COLO829 (cell line): ENCODE measurements around the gene DST.

ENCODE experiments used
- DNase-seq: peaks from one replicate; pipeline ENCODE4 v3.0.0; 2012; ENCODE audit warnings: low spot score

DST gene

DNA sequence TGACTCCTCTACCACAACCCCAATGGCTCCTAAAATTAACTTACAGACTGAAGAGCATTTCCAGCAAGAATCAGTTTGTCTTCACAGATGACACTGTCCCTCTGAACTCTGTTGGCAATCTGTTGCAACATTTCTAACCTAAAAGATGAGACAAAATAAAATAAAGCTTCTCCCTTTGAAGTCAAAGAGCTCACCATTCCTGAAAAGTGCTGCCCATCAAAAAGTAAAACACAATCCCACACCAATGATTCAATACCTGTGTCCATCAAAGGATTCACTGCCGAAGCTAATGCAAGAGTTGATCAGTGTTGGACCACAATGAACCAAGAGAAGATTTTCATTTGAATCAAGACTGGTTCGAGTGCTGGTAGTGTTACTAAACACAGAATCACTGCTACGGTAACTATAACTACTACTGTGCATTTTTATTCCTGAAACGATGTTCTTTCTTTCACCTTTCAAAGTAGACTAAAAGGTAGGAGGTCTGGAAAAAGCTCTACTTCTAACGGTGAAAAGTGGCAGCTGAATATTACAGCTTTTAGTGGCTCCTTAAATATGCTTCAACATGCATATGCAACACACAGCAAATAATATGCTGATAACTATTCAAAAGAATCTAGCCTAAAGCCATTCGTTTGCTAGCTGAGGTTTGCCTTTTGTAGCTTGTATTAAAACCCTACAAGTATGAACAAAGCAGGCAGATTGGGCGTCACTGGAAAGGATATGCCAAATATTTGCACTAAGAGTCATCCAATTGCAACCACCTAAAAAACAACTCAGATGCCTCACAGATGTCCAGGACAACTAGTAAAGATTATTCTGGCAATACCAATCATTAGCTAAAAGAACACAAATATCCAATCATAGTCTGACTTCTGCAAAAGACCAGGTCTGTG, at the start of gene DST:
TSS of gene DST (minus strand) at position 524 of the 896 bp plus-strand sequence.
- DNase-seq, result peak; percentile 26

GRCh38 chr6:56691814-56692213, 49.1 kb upstream of the DST start:
- DNase-seq, result no peak

DNA sequence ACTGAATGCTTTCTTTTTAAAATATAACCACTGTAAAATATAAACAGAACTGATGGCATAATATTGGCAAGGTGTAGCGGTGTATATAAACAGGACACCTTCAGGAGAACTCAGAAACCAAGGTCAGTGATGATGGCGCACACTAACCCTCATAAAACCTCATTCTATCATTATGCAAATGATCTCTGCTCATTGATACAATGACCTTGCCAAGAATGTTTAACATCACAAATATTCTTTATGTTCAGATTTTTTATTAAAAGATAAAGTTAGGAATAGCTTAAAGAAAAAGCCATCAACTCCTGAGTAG, 48.6 kb upstream of the DST start:
- no peak for DNase-seq

DNA sequence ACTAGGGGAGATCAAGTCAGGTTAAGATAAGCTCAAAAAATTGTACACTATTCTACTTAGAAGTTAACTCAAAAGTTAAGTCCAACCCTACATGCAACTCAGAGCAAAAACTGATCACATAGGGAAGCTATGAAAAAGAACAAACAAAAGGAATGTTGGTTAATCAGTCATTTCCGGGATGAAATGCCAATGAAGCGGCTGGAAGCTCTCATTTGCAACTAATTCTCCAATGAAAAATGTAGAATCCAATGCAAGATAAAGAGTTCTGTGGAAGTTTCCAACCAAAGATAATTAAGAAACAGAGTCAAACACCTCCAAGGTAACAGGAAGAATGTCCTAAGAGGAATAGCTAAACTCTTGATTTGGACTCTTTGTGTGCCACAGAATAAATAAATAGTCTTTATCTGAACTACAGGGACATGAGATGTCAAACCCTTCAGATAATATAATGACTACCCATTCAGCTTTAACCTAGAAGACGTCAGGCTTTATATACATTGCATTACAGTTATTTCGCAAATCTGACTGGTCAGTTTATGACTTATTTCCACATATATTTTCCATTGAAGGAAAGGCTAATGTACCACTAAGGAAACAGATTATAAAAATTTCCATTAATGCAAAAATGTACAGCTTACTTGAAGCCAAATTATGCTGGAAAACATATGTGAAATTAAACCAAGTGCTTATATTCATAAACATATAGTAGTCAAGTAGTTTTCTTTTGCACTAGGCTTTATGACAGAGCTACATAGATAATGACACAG, 48.0 kb upstream of the DST start:
- no peak for DNase-seq

- DNase-seq, result no peak
Observed at GRCh38 chr6:56689663-56690062, 47.0 kb upstream of the DST start.

DNA sequence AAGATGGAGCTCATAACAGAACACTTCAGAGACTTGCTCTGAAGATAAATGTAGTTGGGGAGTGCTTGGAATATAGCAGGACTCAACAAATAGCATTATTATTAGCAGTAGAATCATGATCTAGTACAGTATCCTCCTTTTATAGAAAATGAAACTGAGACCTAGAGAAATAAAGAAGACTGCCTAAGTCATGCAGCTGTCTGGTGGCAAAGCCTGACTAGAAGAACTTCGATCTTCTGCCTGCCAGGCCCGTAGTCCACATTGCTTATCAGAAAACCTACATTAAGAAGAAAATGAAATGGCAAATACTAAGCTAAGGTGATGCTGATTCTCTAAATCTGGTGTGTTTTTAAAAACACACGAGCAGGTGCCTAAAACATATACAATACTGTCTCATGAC, 46.4 kb upstream of the DST start:
- DNase-seq, result no peak

- no peak for DNase-seq
Observed at GRCh38 chr6:56688521-56688920, 45.8 kb upstream of the DST start.

- DNase-seq, result no peak
Observed at GRCh38 chr6:56687551-56687950, 44.9 kb upstream of the DST start.

DNA sequence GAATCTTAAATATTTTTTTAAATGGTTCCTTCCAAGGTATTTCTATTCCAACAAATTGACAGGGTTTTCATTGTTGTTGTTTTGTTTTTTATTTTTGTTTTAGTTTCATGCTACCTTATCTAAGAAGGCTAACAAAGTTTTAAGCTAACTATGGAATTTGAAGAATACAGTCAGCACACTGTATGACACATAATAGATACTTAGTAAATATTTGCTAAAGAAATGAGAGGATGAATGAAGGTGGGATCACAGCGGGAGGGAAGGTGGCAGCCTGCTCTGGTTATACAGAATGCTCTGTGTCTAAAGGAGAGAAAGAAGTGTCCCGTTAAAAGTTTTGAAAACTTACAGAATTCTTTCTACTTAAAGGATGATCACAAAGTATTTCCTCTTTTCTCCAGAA, 43.7 kb upstream of the DST start:
- DNase-seq, result no peak

DNA sequence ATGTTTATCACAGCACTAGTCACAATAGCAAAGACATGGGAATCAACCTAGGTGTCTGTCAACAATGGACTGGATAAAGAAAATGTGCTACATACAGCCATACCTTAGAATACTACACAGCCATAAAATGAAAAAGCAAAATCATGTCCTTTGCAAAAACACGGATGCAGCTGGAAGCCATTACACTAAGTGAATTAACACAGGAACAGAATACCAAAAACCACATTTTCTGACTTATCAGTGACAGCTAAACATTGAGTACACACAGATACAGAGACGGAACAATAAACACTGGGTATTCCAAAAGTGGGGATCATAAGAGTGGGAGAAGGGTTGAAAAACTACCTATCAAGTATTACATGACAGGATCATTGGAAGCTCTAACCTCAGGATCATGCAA, 43.3 kb upstream of the DST start:
- no peak for DNase-seq

GRCh38 chr6:56685102-56685733, 42.5 kb upstream of the DST start:
- DNase-seq, result no peak

DNA sequence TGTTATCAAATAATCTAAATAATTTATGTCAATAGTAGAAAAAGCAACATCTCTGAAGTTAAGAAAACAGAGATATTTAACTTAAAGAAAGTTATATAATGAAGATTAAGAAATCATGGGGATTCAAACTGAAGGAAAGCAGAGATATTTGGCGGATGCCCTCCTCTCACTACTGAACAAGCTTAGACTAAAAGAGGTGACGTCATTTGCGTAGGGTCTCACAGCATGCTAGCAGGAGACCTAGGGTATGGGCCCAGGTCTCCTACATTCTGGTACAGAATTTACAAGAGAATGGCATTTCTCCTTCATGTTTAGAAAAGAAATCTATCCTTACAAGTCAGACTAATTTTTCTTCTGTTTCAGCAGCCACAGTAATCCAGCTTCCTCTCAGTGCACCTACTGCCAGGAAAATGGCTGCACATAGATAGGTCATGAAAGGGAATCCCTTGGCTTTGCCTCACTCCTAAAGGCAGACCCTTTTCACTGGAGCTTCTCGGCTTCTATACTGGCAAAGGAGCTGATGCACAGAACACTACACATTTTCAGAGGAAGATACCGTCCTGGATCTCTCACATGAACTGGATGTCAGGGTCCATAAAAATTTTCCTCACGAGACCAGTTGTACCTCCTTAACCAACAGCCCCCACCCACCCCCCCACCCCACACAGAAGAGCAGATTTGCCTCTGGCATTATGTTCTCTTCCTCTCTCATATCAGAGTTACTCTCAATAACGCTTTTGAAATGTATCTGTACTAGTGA, 41.8 kb upstream of the DST start:
- no peak for DNase-seq

- DNase-seq, result no peak
Observed at GRCh38 chr6:56683882-56684281, 41.2 kb upstream of the DST start.

- DNase-seq, result no peak
Observed at GRCh38 chr6:56682635-56683034, 39.9 kb upstream of the DST start.

DNA sequence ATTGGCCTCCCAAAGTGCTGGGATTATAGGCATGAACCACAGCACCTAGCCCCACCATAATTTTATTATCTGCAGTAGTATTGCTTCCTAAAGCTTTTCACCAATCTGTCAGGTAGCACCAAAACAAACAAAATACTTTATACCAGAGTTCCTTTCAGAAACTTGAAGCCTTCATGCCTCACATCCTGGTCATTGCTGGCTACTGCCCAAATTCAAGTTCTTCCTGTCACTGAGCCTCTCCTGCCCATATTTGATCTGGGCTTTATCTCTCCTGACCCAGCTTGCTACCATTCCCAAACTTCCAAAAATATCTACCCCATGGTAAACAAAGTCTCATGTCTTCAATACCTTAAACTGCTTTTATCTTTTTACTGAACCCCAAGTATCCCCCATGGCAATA, 34.9 kb upstream of the DST start:
- DNase-seq, result no peak

DNA sequence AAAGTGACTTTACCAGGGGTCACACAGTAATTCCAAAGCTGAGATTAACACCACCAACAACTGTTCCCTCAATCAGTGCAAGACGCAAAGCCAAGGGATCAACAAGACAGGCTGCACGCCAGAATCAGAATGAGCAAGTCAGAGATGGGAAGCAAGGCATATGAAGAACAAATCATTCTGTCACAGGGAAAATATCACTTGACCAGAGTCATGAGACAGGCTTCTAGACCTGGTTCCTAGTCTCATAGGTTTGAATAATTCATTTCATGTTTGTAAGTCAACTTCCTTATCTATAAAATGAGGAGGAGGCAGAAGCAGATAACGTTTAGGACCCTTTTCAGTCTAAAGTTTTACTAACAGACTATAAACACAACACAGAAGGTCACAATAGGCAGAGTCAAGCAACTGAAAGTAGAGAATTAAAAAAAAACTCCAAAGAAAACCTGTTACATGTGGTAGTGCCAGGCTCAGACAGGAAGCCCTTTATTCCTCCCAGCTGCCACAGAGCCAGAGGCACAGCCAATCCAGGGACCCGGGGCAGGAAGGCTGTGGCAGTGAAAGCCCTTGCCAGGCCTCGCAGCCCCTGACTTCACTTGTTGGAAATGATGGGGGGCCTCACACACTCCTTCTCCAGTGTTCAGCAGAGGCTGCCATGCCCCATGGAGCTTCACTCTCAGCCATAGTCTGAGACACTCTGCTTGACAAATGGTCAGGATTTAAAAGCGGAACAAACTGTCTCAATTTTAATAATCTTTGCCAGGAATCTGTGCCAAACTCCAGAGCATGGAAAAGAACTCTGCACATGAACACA, 29.2 kb upstream of the DST start:
- peak; percentile 81 for DNase-seq

DNA sequence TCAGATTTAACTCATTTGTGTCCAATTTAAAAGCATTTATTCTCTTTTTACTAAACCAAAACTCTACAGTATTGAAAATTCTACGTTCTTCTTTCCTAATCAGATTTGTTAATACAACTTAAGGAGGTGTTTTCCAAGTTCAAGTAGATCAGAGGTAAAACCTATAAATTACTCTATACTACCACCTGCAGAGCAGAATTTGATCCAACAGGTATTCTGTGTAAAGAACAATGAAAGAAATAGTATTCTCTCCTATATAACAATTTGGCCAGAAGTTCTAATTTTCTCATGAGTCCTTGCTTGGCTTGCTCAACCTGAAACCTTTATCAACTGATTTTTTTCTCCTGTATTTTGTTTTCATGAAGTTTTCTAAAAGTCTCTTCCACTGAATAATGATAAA, 28.5 kb upstream of the DST start:
- DNase-seq, result no peak

GRCh38 chr6:56669041-56669440, 26.4 kb upstream of the DST start:
- no peak for DNase-seq

GRCh38 chr6:56668158-56668557, 25.5 kb upstream of the DST start:
- DNase-seq, result no peak

GRCh38 chr6:56667336-56667735, 24.6 kb upstream of the DST start:
- no peak for DNase-seq

- no peak for DNase-seq
Observed at GRCh38 chr6:56664029-56664428, 21.3 kb upstream of the DST start.

DNA sequence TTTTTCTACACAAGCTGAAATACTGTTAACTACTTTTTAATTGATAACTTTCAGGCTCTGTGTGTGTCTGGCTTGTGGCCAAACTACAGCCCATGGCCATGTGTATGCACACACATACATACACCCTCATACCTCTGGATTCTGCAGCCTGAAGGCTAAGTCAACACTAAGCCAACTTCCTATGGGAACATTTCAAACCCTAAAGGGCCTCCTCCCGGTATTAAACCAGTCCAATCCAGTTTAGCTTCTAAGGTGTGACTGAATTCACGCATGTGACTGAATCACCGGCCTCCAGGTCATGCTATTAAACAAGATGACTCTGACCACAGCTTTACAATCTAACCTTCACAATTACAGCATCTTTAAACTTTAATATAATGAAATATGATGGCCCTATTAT, 20.7 kb upstream of the DST start:
- no peak for DNase-seq
